OCI-LY1 (cell line): ENCODE measurements around the gene SCN5A.

Source experiments
- EZH2 ChIP-seq: fragments of 200-600 bp; sonication (generic), shearing (Covaris generic); IDR thresholded peaks from 2 replicates; pipeline ENCODE4 v1.8.0; 2017; ENCODE audit warnings: borderline replicate concordance, mixed run types, mild to moderate bottlenecking, antibody characterized with exemption, low read length, moderate library complexity, mixed read lengths
- TF ChIP-seq, protein P1 (sequence below): fragments of 200-600 bp; sonication (generic), shearing (Covaris generic); IDR thresholded peaks from 2 replicates; pipeline ENCODE4 v1.5.1; 2017; ENCODE audit warnings: mild to moderate bottlenecking, antibody characterized with exemption, low read length, moderate library complexity, mixed read lengths

DNA sequence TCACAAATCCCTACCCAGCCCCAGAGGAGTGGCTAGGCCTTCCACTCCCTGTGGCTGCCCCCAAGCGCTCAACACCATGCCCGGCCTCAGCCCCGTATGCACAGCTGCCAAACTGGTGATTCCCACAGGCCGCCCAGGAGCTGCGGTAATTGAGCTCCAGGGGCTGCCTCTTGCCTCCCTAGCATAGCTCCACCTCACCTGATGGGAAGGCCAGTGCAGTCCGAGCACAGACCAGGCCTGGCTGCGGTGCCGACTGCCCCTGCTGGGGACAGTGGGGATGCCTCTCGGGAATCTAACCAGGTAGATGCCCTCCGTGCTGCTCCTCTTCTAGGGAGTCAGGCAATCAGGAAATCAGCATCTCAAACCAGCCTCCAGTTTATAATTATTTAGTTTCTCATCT, 25.9 kb downstream of the SCN5A start:
- TF ChIP-seq, protein P1, sequence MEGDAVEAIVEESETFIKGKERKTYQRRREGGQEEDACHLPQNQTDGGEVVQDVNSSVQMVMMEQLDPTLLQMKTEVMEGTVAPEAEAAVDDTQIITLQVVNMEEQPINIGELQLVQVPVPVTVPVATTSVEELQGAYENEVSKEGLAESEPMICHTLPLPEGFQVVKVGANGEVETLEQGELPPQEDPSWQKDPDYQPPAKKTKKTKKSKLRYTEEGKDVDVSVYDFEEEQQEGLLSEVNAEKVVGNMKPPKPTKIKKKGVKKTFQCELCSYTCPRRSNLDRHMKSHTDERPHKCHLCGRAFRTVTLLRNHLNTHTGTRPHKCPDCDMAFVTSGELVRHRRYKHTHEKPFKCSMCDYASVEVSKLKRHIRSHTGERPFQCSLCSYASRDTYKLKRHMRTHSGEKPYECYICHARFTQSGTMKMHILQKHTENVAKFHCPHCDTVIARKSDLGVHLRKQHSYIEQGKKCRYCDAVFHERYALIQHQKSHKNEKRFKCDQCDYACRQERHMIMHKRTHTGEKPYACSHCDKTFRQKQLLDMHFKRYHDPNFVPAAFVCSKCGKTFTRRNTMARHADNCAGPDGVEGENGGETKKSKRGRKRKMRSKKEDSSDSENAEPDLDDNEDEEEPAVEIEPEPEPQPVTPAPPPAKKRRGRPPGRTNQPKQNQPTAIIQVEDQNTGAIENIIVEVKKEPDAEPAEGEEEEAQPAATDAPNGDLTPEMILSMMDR = no peak
- no peak for TF ChIP-seq EZH2
